22Rv1 (cell line): Measurements from ENCODE around the gene PIGBOS1.

ENCODE experiments used
- ZFX ChIP-seq: fragments of 450-650 bp; IDR thresholded peaks from 2 replicates; pipeline ENCODE4 v1.6.1; 2017; ENCODE audit warnings: antibody characterized with exemption, borderline replicate concordance
- TF ChIP-seq, protein P1 (sequence below): fragments of 450-650 bp; IDR thresholded peaks from 2 replicates; pipeline ENCODE4 v1.5.1; 2017; ENCODE audit warnings: mild to moderate bottlenecking

GRCh38 chr15:55281517-55282228, 37.2 kb downstream of the PIGBOS1 start:
- TF ChIP-seq, protein P1, sequence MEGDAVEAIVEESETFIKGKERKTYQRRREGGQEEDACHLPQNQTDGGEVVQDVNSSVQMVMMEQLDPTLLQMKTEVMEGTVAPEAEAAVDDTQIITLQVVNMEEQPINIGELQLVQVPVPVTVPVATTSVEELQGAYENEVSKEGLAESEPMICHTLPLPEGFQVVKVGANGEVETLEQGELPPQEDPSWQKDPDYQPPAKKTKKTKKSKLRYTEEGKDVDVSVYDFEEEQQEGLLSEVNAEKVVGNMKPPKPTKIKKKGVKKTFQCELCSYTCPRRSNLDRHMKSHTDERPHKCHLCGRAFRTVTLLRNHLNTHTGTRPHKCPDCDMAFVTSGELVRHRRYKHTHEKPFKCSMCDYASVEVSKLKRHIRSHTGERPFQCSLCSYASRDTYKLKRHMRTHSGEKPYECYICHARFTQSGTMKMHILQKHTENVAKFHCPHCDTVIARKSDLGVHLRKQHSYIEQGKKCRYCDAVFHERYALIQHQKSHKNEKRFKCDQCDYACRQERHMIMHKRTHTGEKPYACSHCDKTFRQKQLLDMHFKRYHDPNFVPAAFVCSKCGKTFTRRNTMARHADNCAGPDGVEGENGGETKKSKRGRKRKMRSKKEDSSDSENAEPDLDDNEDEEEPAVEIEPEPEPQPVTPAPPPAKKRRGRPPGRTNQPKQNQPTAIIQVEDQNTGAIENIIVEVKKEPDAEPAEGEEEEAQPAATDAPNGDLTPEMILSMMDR: no peak
- TF ChIP-seq ZFX: no peak
